NCI-H1105 (cell line): Measurements from ENCODE around the gene SPECC1L.

Source experiments
- DNase-seq: peaks from one replicate; lab custom pipeline; 2025; lab: John Stamatoyannopoulos, UW

SPECC1L gene

DNA sequence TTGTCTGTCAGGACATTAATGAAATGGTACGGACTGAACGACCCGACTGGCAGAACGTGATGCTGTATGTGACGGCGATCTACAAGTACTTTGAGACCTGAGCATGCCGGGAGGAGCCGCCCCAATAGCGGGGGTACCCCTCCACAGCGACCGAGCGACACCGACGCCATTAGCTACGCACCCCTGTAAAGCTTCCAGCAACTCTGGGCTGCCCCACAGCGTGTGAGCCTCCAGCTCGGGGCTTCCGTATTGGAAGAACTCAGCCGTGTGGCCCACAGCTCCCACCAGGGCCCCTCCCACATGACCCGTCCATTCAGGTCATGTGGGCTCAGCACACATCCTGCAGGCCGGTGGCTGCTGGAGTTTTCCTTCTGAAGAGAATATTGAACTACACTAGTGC, 143.9 kb downstream of the SPECC1L start:
- DNase-seq: no peak

GRCh38 chr22:24414984-24415945, 144.6 kb downstream of the SPECC1L start:
- DNase-seq: no peak

DNA sequence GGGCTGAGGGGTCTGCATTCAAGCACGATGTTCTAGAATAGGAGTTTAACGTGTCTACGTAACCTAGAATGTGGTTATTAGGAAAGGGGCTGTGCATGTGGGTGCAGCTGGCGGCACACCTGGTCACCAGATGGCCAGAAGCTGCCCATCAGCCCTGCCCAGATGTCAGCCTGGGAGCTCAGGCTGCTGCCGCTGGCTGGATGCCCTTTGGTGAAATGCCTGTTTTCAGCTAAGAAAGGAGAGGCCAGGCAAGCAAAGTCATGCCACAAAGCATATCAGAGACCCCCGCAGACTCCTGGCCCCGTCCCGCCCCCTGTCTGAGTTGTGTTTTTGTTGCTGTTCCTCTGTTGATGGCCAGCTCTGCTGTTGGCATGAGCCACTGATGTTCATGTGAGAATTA, 145.5 kb downstream of the SPECC1L start:
- no peak for DNase-seq

GRCh38 chr22:24416611-24417010, 146.0 kb downstream of the SPECC1L start:
- DNase-seq: no peak

DNA sequence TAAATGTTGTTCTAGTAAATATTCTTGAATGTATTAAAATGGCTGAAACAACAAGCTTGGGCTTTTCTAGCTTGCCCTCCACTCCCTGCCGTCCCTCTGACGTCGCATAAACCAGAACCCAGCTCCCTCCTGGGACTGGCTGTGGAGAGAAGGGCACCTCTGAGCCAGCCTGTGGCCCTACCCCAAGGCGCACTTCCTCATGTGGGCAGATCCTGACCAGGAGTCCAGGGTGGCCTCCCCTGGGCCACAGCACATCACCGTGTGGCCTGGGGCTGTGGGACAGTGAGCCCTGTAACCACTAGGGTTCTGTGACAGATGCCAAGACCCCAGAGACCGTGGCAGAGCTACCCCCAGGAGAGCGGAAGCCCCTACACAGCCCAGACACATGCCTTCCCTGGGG, 146.6 kb downstream of the SPECC1L start:
- DNase-seq: no peak

- DNase-seq: no peak
Measured at GRCh38 chr22:24417901-24418641, 147.4 kb downstream of the SPECC1L start.

GRCh38 chr22:24418786-24419474, 148.3 kb downstream of the SPECC1L start:
- no peak for DNase-seq

GRCh38 chr22:24419475-24419850, 148.8 kb downstream of the SPECC1L start:
- DNase-seq: no peak

GRCh38 chr22:24420072-24420976, 149.7 kb downstream of the SPECC1L start:
- no peak for DNase-seq

DNA sequence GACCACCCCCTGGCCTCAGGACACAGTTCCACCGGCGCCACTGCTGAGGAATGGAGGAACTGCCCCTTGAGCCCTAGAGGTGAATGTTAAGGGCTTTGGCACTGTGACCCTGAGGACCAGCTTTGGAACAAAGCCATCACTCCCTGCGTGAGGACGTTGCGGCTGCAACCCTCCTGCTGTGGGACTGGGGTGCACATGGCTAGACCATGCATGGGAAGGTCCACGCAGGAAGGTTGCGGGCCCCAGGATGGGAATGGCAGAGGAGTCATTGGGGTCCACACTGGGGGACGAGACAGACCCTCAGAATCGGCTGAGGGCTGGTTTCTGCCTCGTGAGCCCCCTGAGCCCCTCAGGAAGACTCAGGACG, 150.3 kb downstream of the SPECC1L start:
- no peak for DNase-seq

DNA sequence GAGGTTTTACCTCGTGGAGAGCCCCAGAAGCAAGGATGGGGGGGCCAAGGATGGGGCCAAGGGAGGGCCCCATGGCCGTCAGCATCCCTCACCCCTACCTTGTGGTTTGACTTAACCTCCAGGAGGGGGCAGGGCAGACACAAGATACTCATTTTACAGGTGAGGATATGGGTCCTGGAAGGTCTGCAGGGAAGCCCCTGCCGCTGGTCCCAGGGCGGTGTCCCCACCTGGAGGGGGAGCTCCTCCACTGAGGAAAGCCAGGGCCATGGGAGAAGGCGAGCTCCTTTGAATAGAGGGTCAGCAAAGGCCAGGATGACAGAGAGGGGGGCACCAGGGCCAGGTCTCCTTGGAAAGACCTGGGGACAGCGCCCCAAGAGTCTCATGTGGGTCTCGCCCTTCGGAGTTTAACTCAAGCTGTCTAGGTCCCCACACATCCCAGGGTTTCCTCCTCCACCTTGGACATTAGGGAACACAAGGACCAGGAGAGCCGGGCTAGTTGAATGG, 150.8 kb downstream of the SPECC1L start:
- peak; percentile 7 for DNase-seq

GRCh38 chr22:24422102-24422665, 151.6 kb downstream of the SPECC1L start:
- DNase-seq: no peak

DNA sequence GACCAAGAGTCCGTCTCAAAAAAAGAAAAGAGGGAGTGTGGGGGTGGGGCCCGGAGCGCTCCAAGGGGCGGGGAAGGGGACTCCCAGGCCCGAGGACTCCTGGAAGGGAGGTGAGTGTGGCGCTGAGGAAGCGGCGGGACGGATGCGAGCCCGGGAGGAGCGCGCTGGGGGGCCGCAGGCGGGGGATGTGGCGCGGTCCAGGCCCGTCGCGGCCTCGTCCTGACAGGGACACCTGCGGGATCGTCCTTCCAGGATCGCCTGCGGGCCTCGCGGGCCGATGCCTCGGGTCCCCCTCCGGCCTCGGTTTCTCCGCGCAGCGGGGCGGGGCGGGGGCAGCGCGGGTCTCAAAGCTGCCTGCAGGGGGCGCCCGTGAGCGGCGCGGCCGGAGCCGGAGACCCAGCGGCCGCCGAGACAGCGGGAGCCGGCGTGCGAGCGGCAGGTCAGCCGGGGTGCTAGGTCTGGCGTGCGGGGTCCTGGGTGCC, 152.9 kb downstream of the SPECC1L start:
- no peak for DNase-seq

- no peak for DNase-seq
Measured at GRCh38 chr22:24424001-24424900, 153.6 kb downstream of the SPECC1L start.

DNA sequence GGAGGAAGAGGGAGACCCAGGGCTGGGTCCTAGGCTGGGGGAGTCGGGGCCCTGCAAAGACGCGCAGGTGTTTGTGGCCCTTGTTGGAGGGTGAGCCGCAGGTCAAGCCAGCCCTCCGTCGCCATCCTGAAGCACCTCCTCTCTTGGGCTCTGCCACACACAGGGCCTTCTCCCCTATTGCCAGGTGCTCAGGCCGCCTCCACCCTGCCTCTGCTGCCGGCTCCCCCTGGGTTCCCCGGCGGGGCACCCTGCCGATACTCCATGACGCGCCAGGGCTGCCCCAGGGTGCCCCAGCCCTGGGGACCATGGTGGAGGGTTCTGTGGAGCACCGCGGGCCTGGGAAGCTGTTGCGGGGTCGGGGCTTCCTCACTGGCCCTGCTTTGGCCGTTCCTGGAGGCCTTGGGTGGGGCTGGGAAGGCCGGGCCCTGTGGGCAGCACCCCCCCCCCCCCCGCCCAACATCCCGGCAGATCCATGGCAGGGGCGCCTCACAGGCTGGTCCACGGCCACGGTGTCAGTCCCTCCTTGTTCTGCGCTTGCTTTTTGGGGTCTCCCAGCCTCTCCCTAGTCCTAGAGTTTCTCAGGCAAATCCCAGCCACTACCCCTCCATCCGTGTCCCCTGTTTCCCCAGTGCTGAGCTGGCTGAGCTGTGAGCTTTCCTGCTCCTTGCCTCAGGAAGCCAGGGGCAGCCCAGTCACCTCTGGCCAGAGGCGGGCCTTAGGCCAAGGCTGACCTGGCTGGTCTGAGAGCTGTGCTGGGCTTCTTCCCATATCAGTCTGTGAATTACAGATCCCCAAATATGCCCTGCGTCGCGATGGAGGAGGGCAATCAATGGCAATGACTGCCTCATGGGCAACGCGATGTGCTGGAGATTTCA, 154.5 kb downstream of the SPECC1L start:
- DNase-seq: no peak

DNA sequence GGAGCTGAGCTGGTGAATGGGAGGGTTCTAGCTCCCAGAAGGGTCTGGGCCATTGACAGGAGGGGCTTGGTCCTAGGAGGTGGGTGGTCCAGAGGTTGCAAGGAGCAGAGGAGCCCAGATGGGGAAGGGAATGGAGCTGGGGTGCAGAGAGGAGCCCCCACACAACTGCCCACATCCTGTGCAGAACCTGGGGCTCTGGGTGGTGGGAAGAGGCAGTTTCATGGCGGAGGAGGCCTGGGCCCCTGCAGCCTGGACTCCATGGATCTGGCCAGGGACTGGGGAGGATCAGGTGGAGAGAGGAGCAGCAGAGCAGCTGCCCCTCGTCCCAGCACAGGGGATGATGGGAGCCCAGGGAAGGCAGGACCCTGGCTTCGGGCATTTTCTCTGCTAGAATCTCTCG, 155.8 kb downstream of the SPECC1L start:
- no peak for DNase-seq

DNA sequence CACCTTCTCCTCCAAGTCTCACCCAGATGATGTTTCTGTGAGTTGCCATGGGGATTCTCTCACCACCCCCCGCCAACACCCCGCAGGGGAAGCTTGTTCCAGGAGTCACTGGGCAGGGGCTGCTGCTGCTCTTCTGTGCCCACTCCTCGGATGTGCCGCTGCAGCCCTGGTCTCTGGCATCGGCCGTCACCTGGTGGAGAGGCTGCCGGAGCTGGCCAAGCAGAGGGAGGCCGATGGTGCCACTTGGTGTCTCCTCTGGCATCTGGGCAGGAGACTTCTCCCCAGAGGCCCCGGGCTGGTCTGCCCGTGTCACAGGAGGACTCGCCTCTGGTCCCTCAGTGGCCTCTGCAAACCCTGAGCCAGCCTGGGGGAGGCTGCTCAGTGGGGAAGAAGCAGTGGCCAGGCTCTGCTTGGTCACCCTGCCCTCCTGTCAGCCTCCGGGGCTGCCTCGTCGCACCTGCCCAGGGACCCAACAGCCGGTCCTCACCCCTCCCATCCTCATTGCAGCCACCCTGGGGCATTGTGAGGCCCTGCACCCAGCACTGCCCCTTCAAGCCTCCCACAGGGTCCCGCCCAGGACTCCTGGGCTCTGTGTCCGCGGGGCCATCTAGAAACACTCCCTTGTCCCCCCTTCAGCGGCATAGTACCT, 156.3 kb downstream of the SPECC1L start:
- no peak for DNase-seq

- no peak for DNase-seq
Measured at GRCh38 chr22:24427500-24428164, 157.0 kb downstream of the SPECC1L start, which contains the start of gene ADORA2A. TSS of gene ADORA2A (plus strand) at chr22:24427599. CDS start at chr22:24433405, 5,806 bp downstream.
